GM12892 (cell line): Measurements from ENCODE around the gene DEAF1.

Experiments
- POLR2A ChIP-seq: IDR thresholded peaks from 2 replicates; pipeline ENCODE4 v1.6.1; 2011; ENCODE audit warnings: low read depth, low read length, control low read depth
- POLR2AphosphoS5 ChIP-seq: IDR thresholded peaks from 2 replicates; pipeline ENCODE4 v1.6.1; 2011; ENCODE audit warnings: low read depth, low read length, control low read depth

- no peak for TF ChIP-seq POLR2A
- TF ChIP-seq POLR2AphosphoS5 = no peak
Observed at GRCh38 chr11:723120-723883, 28.3 kb upstream of the DEAF1 start.
